K562 (cell line): ENCODE measurements around the gene UAP1.

Source experiments
- BCLAF1 ChIP-seq, 2 experiments: fragments of 450-650 bp in 1 of 2; IDR thresholded peaks; 2 replicates each; pipeline ENCODE4 v1.6.1; 2011 to 2017; ENCODE audit warnings: low read depth in 2 of 2, antibody characterized with exemption in 1 of 2, borderline replicate concordance in 1 of 2, low read length in 1 of 2, mild to moderate bottlenecking in 1 of 2, mixed read lengths in 1 of 2; ENCODE audit not compliant: control insufficient read depth in 1 of 2
- BHLHE40 ChIP-seq: IDR thresholded peaks from 2 replicates; pipeline ENCODE4 v1.6.1; 2011; ENCODE audit warnings: low read length, improper control_type of control experiment
- HNRNPH1 ChIP-seq: fragments of 200-400 bp; formaldehyde crosslinking; optimal IDR thresholded peaks from 2 replicates; pipeline ENCODE3; 2017; ENCODE audit warnings: low read depth, mild to moderate bottlenecking, low read length, moderate library complexity

DNA sequence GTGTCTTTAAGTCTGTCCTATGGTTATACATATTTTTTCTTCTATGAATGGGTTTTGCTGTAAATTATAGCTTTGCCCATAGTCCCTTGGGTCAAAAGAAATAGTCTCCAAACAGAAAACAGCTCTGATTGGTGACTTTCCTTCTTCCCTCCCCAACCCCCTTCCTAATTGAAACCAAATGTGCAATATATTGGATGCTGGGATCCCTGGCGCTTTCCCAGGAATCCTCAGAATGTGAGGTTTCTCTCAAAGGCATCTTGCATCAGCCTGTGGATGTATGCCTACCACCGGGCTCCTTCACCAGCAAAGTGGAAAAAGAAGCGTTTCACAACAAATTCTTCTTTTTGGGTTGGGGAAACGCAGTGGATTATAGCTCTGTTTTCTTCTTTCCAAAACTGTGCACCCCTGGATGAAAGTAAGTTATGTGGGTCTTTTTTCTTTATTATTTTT, 70.7 kb downstream of the UAP1 start, which contains the start of gene DDR2:
- no peak for TF ChIP-seq BHLHE40
- no peak for TF ChIP-seq BCLAF1 (IDR thresholded peaks at IDR 0.05; ENCODE audit: borderline replicate concordance in 1 of 2, control insufficient read depth in 1 of 2, low read depth in 2 of 2, low read length in 1 of 2)
- TF ChIP-seq HNRNPH1: no peak
